GM18858 (cell line): ENCODE data around the gene SEC14L5.

Source experiments
- ATAC-seq: cut with Tn5 transposase; IDR thresholded peaks from one replicate; pipeline ENCODE4 v1.9.1; 2021; ENCODE audit not compliant: unreplicated experiment

SEC14L5 gene

GRCh38 chr16:4981473-4981872 is 23.3 kb downstream of the SEC14L5 start:
- no peak for ATAC-seq

- no peak for ATAC-seq
These were observed 24.1 kb downstream of the SEC14L5 start for GRCh38 chr16:4982056-4982867.

DNA sequence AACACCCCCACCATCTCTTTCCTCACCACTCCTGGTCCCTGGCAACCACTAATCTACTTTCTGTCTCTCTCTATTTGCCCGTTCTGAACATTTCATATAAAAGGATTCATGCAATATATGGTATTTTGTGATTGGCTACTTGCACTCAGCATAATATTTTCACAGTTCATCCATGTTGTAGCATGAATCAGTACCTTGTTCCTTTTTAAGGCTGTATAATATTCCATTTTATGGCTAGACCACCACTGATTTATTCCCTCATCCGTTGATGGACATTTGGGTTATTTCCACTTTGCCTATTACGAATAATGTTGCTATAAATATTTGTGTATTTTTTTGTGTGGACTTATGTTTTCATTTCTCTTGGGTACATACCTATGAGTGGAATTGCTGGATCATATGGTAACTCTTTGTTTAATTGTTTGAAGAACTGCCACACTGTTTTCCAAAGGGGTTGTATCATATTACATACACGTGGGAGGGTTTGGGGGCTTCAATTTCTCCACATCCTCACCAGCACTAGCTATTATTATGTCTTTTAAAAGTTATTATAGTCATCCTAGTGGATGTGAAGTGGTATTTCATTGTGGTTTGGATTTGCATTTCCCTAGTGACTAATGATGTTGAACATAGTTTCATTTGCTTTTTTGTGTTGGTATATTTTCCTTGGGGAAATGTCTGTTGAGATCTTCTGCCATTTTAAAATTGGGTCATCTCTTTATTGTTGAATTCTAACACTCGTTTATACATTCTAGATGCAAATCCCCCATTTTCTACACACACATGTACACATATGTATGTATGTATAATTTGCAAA is 26.3 kb downstream of the SEC14L5 start:
- no peak for ATAC-seq

DNA sequence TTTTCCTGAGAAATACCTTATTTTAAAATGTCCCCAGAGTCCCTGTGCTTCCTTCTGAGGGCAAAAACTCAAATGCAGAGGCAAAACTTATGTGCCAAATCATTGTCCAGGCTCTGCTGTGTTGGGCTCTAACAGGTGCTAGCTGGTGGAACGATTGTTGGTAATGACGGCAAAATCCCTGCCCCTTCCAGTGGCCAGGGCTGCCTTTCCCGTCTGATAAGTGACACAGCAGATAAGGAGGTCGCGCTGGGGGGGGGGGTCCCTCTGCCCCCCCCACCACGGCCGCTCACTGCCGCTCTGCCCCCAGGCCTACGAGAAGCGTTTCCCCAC is 29.1 kb downstream of the SEC14L5 start:
- no peak for ATAC-seq

DNA sequence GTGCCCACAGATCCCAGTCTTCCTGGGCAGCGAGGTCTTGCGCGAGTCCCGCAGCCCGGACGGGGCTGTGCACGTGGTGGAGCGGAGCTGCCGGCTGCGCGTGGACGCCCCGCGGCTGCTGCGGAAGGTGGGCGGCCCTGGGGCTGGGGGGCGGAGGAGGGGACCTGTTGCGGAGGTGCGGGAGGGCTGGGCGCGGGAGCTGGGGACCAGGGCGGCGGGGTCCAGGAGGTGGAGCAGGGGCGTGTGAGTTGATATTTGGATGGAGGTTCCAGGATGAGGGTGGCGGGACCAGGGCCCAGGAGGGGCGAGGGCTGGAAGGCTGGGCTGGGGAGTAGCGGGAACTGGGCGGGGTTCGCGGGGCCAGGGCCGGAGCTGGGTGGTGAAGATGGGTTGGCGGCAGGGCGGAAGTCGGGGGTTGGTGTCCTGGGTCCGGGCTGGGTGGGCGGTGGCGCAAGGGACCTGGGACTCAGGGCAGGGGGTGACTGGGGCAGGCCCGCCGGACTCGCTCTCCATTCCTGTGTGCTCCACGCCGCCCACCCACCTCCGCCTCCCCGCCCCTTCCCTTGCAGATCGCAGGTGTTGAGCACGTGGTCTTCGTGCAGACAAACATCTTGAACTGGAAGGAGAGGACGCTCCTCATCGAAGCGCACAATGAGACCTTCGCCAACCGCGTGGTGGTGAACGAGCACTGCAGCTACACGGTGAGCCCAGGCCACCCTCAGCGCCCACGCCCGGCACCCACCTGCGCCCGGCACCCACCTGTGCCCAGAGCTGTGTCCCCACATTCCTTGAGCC is 29.6 kb downstream of the SEC14L5 start:
- no peak for ATAC-seq

GRCh38 chr16:4988647-4989046 is 30.5 kb downstream of the SEC14L5 start:
- no peak for ATAC-seq

GRCh38 chr16:4989391-4990006 is 31.4 kb downstream of the SEC14L5 start:
- no peak for ATAC-seq

- ATAC-seq: no peak
These were observed 32.3 kb downstream of the SEC14L5 start for GRCh38 chr16:4990415-4990814.

DNA sequence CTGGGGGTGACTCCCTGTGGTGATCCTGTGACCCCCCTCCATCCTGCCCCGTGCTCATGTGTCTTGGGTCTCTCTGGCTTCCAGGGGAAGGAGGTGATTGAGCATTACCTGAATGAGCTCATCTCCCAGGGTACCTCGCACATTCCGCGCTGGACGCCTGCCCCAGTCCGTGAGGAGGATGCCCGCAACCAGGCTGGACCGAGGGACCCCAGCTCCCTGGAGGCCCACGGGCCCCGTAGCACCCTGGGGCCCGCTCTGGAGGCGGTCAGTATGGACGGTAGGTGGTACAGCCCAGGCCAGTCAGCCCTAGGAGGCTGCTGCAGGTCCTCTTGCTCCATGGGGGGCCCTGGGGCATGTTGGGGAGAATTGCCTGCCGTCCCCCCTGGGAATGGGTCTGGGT is 33.6 kb downstream of the SEC14L5 start:
- ATAC-seq: no peak

DNA sequence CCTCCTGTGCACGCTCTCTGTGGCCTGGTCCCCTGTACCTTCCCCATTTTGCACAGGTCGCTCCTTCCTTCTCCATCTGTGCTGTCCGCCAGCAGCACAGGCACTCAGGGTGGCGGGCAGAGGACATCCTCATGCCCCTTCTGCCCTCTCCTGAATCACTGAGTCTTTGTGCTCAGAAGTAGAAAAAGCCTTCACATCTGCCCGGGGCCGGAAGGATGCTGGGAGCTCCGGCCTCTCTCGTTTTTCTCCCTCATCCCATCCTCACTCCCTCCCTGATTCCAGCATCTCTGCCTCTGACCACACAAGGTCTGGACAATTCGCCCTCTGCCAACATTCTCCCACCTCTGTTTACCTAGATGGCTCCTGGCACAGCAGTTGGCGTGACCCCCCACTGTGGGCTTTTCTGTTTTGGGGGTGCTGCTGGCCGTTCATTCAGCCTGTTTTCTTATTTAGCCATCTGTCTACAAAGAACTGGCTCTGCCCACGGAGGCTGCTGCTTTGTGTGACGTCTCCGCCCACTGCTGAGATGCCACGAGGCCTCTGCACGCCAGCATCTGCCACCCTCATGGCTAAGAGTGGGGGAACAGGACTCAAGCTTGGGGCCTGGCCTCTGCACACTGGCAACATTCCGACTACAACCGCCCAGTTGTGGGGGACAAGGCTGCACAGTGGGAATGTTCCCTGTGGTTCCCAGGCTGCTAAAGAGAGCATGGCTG is 36.7 kb downstream of the SEC14L5 start:
- ATAC-seq: no peak

GRCh38 chr16:5000573-5001001 is 42.5 kb downstream of the SEC14L5 start:
- no peak for ATAC-seq

GRCh38 chr16:5001571-5001970 is 43.4 kb downstream of the SEC14L5 start:
- no peak for ATAC-seq

DNA sequence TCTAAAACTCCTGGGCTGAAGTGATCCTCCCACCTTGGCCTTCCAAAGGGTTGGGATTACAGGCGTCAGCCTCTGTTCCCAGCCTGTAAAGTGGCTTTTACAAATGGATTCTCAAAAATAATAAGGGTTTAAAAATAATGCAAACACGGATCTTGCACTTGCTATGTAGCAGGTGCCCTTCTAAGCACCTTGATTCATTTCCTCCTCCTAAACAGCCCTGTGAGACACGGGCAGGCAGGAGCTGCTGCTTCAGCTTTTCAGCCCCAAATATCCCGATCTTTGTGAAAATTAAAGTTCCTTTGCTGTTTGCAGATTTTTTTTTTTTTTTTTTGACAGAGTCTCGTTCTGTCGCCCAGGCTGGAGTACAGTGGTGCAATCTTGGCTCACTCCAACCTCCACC is 43.9 kb downstream of the SEC14L5 start:
- ATAC-seq: no peak

DNA sequence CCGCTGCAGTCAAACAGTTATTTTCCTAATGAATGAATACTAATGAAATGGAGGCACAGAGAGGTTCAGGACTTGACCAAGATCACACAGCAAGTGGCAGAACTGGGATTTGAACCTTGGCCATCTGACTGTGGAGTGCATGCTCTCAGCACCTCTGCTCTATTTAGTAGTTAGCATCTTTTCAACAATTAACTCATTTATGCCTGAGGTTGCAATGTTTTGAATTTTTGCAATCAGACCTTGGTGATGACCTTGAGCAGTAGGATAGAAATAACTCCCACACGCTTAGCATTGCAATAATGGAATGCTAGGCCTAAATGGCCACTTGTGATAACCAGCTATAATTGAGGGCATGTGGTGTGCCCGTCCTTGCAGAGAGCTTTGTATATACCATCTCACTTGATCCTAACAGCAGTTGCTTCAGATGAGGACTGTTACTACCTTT is 44.6 kb downstream of the SEC14L5 start:
- ATAC-seq: no peak

DNA sequence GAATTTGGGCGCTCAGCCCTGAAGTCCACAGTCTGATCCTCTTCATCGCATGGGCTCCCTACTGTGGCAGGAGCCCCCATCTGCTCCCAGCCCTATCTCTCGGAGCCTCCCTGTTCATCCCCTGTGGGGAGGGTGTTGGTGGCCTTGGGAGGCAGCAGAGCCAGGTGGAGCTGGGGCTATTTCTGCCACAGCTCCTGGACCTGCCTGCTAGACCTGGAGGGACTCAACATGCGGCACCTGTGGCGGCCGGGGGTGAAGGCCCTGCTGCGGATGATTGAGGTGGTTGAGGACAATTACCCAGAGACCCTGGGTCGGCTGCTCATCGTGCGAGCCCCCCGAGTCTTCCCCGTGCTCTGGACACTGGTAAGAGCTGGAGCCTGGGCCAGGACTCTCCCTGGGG is 45.1 kb downstream of the SEC14L5 start:
- ATAC-seq: no peak

DNA sequence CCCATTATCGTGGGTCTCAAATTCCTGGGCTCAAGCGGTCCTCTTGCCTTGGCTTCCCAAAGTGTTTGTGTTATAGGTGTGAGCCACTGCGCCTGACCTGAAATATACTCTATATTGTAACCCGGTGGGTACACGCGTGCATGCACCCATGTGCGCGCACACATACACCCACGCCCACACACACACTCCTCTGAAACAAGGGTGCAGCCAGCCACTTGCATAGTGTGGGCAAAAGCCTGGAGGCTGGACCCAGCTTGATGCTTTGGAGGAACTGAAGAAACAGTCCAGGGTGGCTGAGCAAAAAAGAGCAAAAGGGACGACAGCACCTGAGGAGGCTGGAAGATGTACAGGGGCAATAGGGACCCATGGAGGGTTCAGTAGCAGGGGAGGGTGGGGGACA is 45.7 kb downstream of the SEC14L5 start:
- ATAC-seq: no peak

- no peak for ATAC-seq
These were observed 46.2 kb downstream of the SEC14L5 start for GRCh38 chr16:5004311-5004710.

DNA sequence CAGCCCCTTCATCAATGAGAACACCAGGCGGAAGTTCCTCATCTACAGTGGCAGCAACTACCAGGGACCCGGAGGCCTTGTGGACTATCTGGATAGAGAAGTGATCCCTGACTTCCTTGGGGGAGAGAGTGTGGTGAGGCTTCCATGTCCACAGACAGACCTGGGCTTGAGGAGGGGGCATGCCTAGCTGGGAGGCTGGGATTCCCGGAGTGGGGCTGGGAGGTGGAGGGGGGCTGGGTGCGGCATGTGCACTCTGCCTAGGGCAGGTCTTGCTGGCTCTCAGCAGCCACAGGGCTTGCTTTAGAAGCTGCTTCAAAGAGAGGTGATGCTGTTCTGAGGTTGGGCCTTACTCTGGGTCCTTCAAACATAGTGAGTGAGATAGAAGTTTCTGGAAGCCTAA is 47.8 kb downstream of the SEC14L5 start:
- no peak for ATAC-seq

DNA sequence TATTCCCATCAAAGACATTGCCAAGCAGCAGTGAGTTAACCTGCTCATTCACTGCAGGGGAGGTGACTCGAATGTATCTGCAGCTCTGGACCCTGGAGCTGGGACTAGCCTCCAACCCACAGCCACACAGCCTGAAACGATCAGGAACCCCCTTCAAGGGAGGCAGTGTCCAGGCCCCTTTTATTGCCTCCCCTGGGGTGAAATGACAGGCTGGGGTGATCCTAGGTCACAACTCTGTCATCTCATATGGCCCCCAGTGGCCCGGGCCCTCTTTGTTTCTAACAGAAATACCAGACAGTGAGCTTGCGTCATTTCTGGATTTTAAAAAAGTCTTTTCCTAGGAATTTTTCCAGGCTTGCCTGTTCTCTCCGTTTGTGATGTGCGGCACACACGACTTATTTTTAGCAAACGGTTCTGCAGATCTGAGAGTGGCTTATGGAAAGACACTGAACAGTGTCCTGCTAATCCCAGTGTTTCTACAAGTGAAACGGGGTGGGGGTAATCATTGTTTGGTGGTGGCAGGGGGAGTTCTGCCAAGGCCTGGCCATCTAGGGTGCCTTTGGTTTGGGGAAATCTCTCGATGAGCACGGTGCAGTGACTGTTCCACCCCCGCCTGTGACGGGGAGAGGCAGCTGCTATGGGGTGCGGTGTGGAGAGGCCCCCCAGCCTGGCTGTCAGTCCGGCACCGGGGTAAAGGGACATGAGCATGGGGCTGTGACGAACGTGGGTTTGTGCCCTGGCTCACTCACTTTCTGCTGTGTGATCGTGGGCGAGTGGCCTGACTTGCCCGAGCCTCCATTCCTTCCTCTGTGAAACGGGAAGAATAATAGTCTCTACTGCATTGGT is 48.4 kb downstream of the SEC14L5 start:
- no peak for ATAC-seq

DNA sequence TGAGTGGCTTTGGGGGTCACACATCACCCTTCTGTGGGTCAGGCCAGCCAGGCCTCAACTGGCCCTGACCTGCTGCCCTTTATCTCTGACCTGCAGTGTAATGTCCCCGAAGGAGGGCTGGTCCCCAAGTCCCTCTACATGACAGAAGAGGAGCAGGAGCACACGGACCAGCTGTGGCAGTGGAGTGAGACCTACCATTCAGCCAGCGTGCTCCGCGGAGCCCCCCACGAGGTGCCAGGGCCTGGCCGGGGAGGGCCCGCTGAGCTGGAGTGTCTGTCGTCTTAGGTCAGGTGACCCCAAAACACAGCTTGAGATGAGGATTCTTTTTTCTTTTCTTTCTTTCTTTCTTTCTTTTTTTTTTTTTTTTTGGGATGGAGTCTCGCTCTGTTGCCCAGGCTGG is 49.1 kb downstream of the SEC14L5 start:
- ATAC-seq: no peak
